Endometrial microvascular endothelial cells (primary cell): ENCODE measurements around the gene EIF1B. TPM values are rescaled to one million over a fixed set of nuclear protein-coding genes. Genes with fewer than 3 reads are reported as not detected.
"Not testable (repeated sequence)": the region's sequence is repeated elsewhere in the genome, so short reads cannot be mapped to it uniquely, and the experiment has no call there.

Experiments used
- in situ Hi-C: cut with HindIII; loops from 2 replicates; pipeline ENCODE4 v1.10.0; 2017; ENCODE audit warnings: low sequenced_read_pairs, low pct_unique_long_range_greater_than_20kb; ENCODE audit errors: inconsistent ontology term
- total RNA-seq: library from RNA; depleted of rRNA; stranded (reverse); fragments of >200 nt; gene quantifications from one replicate; pipeline ENCODE4 v1.2.3, GENCODE V29; 2015; ENCODE audit errors: inconsistent ontology term

Gene EIF1B
- total RNA-seq, result 22.0 TPM

GRCh38 chr3:40309418-40309924 lies at the start of gene EIF1B:
Gene EIF1B, plus strand, starts transcription at chr3:40309707. Its CDS starts 235 bp downstream, at chr3:40309942.
- in situ Hi-C loops, result no loop called here

- in situ Hi-C loops, result no loop called here
These were observed 47.2 kb upstream of the EIF1B start for GRCh38 chr3:40262331-40262730.

- in situ Hi-C loops, result no loop called here
These were observed 45.1 kb upstream of the EIF1B start for GRCh38 chr3:40264451-40264850.

GRCh38 chr3:40265181-40265580 lies 44.3 kb upstream of the EIF1B start:
- in situ Hi-C loops, result no loop called here

GRCh38 chr3:40267937-40268724 lies 41.4 kb upstream of the EIF1B start:
- in situ Hi-C loops, result no loop called here

- in situ Hi-C loops, result no loop called here
These were observed 40.5 kb upstream of the EIF1B start for GRCh38 chr3:40268802-40269524.

GRCh38 chr3:40278791-40279190 lies 30.7 kb upstream of the EIF1B start:
- in situ Hi-C loops, result no loop called here

GRCh38 chr3:40281995-40282394 lies 27.5 kb upstream of the EIF1B start:
- in situ Hi-C loops, result no loop called here

GRCh38 chr3:40283057-40283456 lies 26.4 kb upstream of the EIF1B start:
- in situ Hi-C loops, result not testable (repeated sequence)

- in situ Hi-C loops, result no loop called here
These were observed 22.3 kb upstream of the EIF1B start for GRCh38 chr3:40287248-40287647.

GRCh38 chr3:40290396-40290795 lies 19.1 kb upstream of the EIF1B start:
- in situ Hi-C loops, result no loop called here

- in situ Hi-C loops, result no loop called here
These were observed 18.0 kb upstream of the EIF1B start for GRCh38 chr3:40291471-40291870.

GRCh38 chr3:40292637-40293349 lies 16.7 kb upstream of the EIF1B start:
- in situ Hi-C loops, result no loop called here

- in situ Hi-C loops, result no loop called here
These were observed 15.1 kb upstream of the EIF1B start for GRCh38 chr3:40294434-40294833.

- in situ Hi-C loops, result no loop called here
These were observed 11.4 kb upstream of the EIF1B start for GRCh38 chr3:40298075-40298474.

GRCh38 chr3:40299130-40299720 lies 10.3 kb upstream of the EIF1B start:
- in situ Hi-C loops, result no loop called here

- in situ Hi-C loops, result no loop called here
These were observed 9.7 kb upstream of the EIF1B start for GRCh38 chr3:40299721-40300335.

GRCh38 chr3:40302784-40303183 lies 6.7 kb upstream of the EIF1B start:
- in situ Hi-C loops, result no loop called here

GRCh38 chr3:40304352-40304751 lies 5.2 kb upstream of the EIF1B start:
- in situ Hi-C loops, result no loop called here
